WI38 (cell line): Measurements from ENCODE around the gene BCL11B.

Source experiments
- H3K4me3 ChIP-seq: 2 replicates; pipeline ENCODE4 v1.5.1; 2011; ENCODE audit warnings: low read depth, mild to moderate bottlenecking, control low read depth, low read length
- TF ChIP-seq, protein P1 (sequence below): IDR thresholded peaks from 2 replicates; pipeline ENCODE4 v1.5.1; 2012; ENCODE audit warnings: low read depth, mild to moderate bottlenecking, control low read depth, low read length

Gene BCL11B

DNA sequence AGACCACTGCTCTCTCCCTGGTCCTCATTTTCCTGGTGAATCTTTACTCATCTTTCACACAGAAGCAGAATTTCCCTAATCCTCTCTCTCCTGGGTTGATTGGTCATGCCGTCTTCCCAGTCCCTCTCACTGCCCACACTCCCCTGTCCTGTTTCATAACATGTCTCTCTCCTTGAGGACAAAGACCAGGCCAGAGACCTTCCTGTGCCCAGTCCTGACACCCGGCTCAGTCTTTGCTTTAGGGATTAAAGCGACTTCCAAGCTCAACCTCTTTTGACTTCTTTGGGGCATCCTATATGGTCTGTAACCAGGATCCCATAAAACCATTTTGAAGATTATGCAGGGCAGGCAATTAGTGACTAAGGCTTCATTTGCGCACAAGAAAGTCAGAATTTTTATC, 105.5 kb downstream of the BCL11B start:
- TF ChIP-seq, protein P1, sequence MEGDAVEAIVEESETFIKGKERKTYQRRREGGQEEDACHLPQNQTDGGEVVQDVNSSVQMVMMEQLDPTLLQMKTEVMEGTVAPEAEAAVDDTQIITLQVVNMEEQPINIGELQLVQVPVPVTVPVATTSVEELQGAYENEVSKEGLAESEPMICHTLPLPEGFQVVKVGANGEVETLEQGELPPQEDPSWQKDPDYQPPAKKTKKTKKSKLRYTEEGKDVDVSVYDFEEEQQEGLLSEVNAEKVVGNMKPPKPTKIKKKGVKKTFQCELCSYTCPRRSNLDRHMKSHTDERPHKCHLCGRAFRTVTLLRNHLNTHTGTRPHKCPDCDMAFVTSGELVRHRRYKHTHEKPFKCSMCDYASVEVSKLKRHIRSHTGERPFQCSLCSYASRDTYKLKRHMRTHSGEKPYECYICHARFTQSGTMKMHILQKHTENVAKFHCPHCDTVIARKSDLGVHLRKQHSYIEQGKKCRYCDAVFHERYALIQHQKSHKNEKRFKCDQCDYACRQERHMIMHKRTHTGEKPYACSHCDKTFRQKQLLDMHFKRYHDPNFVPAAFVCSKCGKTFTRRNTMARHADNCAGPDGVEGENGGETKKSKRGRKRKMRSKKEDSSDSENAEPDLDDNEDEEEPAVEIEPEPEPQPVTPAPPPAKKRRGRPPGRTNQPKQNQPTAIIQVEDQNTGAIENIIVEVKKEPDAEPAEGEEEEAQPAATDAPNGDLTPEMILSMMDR, result no peak
- no peak overlapping the region for H3K4me3 ChIP-seq

DNA sequence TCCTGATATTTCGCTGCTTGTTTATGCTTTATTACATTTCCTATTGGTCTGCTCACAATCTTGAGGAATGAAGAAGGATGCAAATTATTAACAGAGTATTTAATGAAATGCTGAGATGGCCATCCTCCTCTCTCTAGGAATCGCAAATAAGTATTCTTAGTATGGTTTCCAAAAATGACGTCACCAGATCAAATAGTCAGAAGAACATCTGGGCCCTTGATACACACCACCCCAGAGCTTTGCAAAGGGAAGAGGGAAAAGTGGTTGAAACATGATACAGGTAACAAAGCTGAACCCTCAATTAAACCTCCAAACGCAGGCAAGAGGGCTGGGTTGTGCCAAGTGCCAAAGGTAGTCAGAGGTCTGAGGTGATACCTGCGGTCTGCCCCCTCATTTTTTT, 107.3 kb downstream of the BCL11B start:
- TF ChIP-seq, protein P1, result no peak
- H3K4me3 ChIP-seq, result no peak overlapping the region

DNA sequence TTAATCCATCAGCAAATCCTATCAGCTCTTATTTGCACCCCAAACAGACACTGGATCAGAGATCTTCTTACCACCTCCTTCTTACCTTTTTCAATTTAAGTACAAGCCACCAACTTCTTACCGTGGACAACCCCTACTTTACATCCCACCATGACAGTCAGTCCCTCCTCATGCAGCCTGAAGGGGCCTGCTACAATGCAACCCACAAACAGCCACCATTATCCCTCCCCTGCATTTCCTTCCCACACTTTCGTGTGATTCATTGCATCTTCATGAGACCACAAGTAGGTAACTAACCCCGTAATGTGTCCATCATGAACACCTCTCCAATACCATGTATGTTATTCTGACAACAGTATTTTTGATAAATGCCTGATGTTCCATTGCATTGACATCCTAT, 108.6 kb downstream of the BCL11B start:
- TF ChIP-seq, protein P1, result no peak
- no peak overlapping the region for H3K4me3 ChIP-seq

DNA sequence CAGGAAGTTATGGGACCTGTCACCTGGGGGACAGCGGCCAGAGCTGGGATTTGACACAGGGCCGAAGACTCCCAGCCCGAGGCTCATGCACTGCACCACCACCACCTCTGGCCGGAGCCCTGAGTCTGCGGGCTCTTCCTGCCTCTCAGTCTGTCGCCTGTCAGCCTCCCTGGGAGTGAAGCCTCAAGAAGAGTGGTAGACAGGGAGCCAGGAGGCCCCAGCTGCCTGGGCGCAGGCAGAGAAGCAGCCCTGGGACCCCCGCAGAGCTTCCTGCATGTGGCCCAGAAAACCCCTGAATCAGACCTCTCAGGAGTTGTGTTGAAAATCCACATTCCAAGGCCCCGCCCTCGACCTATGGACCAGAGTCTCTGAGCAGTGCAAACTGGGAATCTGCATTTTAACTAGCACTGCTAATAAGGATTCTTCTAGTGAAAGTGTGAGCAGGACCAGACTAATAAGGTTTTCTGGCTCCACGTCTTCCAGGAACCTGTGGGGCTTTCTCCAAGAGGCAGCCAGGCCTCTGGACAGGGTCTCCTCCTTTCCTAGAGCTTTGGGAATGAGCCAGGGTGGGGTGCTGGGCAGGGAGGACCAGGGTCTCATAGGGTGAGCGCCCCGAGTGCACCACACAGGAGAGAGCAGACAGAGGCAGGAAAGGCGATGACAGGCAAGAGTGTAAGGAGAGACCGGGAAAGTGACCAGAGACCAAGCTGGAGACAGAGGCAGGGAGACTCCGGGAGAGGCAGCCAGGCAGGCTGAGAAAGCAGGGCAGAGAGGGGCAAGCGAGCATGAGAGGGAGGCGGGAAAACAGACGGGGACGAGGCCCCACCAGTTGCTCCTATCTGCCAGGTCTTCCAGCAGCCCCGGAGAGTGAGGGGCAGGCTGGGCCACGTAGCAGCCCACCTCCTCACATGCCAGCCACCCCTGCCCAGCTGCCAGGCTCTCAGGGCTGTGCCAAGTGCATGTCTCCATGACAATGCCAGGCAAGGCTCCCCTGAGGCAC, 112.4 kb downstream of the BCL11B start:
- TF ChIP-seq, protein P1, result no peak
- H3K4me3 ChIP-seq, result no peak overlapping the region

DNA sequence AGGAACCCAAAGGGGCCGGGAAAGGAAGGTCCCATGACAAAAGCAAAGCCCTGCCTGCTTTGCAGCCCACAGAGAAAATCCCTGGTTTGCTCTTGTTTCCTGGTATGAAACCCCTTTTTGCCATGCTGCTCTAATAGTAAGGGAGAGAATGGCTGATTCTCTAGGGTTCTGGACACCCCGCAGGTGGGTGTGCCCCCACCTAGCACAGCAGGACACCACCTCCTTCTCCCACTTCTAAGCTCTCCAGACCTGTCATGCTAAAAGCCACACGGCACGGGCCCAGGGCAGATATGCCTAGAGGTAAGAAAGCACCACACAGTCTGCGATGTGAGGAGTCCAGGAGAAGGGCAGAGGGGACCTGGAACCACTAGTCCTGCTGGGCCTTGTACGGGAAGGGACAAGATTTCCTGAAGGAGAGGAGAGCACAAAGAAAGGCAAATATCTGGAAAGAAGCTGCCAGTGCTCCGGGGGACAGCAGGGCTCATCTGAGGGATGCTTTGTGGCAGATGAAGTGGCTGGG, 113.3 kb downstream of the BCL11B start:
- no peak overlapping the region for H3K4me3 ChIP-seq
- TF ChIP-seq, protein P1, result no peak

DNA sequence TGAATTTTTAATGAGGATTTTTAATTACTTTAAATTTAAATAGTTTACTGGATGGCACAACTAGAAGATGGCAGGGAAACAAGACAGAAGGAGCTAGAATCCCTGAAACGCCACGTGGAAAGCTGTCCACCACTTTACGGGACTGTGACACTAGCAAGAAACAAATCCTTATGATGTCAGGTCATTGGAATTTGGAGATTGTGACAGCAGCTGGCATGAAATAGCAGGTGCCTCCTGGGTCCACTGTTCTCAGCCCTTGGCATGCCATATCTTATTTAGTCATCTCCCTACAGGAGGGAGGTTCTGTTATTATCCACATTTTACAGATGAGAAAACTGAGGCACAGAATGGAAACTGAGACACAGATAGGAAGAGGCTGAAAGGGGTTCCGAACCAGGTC, 113.8 kb downstream of the BCL11B start:
- TF ChIP-seq, protein P1, result no peak

DNA sequence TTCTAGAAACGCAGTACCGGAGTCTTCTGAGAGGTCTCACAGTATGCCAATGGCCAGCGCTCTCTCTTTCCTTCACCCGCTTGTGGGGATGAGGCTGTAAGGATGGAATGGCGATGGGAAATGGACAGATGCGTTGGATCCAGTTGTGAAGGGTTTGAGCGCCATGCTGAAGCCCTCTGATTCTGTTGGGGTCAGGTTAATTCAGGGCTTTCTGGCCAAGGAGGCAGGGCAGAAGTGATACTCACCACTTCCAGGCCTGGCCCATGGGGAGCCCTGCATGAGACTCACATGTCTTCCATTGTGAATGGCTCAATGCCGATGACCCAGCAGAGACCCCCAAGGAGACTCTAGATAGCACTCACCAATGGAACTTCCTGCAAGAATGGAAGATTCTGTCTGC, 114.3 kb downstream of the BCL11B start:
- no peak overlapping the region for H3K4me3 ChIP-seq
- TF ChIP-seq, protein P1, result no peak

More for the DNA sequence above, 113.8 kb downstream of the BCL11B start:
- no peak overlapping the region for H3K4me3 ChIP-seq
